ENCODE results near the gene ARNT2. TPM values are rescaled to one million over a fixed set of nuclear protein-coding genes. Genes with fewer than 3 reads are reported as not detected.
A peak's percentile ranks its signal among the peaks of the same experiment; 100 is the strongest.

The ARNT2 gene
- total RNA-seq, 1 donor from 2014 or later: 0.26 TPM

DNA sequence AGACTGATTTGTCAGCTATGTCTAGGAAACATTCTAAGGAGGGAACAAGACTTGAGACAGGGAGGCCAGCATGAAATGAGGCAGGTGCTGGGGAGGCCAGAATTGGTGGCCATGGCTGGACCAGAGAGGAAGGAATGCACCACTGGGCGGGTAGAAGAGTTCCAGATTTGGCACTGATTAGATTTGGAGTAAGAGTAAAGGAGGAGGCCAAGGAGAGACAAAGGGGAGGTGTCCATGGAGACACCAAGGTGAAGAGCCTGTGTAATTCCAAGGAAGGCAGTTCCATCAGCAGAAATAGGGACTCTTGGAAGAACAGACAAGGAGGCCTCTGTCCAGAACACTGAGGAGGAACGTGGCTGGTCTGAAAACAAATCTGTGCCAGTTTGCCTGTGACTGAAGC, 1.8 kb downstream of the ARNT2 start:
- FAIRE-seq: no peak
- no peak overlapping the region for H3K4me3 ChIP-seq (ENCODE audit: low read depth, low read length)
- H3K27me3 ChIP-seq (ENCODE audit: control insufficient read depth, insufficient read depth, low read length): peaks cover 33% of the 10 kb centered on the region
- DNase-seq (ENCODE audit: low read depth): no peak
- TF ChIP-seq, protein P1, sequence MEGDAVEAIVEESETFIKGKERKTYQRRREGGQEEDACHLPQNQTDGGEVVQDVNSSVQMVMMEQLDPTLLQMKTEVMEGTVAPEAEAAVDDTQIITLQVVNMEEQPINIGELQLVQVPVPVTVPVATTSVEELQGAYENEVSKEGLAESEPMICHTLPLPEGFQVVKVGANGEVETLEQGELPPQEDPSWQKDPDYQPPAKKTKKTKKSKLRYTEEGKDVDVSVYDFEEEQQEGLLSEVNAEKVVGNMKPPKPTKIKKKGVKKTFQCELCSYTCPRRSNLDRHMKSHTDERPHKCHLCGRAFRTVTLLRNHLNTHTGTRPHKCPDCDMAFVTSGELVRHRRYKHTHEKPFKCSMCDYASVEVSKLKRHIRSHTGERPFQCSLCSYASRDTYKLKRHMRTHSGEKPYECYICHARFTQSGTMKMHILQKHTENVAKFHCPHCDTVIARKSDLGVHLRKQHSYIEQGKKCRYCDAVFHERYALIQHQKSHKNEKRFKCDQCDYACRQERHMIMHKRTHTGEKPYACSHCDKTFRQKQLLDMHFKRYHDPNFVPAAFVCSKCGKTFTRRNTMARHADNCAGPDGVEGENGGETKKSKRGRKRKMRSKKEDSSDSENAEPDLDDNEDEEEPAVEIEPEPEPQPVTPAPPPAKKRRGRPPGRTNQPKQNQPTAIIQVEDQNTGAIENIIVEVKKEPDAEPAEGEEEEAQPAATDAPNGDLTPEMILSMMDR (IDR thresholded peaks at IDR 0.05; ENCODE audit: insufficient read depth, low read length, severe bottlenecking): no peak
- no peaks in the 10 kb centered on the region for H3K36me3 ChIP-seq (ENCODE audit: control insufficient read depth, insufficient read depth, low read length)

DNA sequence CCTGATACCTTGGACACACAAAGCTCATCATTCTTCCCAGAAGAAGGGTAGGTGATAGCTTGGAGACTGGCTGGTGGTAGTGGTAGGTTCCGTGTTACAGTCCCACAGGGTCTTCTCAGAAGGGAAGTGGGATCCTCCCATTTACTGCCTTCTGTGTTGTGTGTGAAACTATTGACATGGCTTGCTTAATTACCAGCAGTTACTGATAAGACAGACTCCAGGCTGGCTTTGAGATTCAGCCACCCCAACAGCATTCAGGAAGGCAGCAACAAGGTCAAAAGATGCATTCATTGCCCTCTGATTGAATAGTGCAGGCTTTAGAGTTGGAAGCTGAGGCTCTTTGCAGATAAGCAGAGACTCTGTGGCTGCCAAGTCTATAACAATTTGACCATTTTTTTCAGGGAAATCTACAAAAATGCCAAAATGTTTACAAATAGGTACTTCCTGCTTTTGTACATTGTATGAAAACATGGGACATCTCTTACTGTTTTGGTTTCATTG, 7.7 kb downstream of the ARNT2 start:
- no peak for FAIRE-seq
- no peaks in the 10 kb centered on the region for H3K36me3 ChIP-seq (ENCODE audit: control insufficient read depth, insufficient read depth, low read length)
- no peak for DNase-seq (ENCODE audit: low read depth)
- TF ChIP-seq, protein P1 (IDR thresholded peaks at IDR 0.05; ENCODE audit: insufficient read depth, low read length, severe bottlenecking): no peak
- H3K27me3 ChIP-seq (ENCODE audit: control insufficient read depth, insufficient read depth, low read length): peaks cover 13% of the 10 kb centered on the region
- no peak overlapping the region for H3K4me3 ChIP-seq (ENCODE audit: low read depth, low read length)

DNA sequence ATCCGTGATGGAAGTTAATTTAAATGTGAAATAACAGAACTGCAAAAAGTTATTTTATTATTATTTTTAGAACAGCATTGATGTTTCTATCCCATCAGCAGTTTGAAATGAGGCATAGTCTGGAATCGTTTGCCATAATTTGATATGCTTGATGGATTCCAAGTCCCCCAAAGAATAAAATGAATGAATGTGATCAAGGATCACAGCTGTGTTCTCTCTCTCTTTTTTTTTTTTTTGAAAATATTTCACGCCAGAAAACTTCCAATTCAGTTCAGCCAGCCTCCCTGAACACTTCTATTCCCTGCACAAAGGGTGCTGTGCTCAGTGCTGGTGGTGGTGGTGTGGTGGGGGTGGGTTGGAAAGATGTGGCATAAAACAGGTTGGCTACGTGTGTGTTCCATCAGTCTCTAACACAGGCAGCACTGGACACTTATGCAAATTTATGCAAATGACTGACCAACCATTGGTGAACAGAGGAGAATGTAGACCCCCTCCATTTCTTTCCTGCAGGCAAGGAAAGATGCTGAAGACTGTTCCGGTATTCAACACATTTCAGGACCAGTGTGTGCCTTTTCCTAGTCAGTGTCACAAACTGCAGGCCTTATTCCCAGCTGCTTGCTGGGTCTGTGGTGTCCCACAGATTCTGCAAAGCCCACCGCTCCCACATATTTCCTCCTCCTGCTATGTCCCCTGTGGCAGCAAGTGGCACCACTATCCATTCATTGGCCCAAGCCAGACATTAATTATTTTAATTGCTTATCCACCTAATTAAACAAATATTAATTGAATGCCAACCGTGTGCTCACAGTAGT, 10.6 kb downstream of the ARNT2 start:
- TF ChIP-seq, protein P1 (IDR thresholded peaks at IDR 0.05; ENCODE audit: insufficient read depth, low read length, severe bottlenecking): no peak
- H3K27me3 ChIP-seq (ENCODE audit: control insufficient read depth, insufficient read depth, low read length): peaks cover 2% of the 10 kb centered on the region
- DNase-seq (ENCODE audit: low read depth): no peak
- H3K4me3 ChIP-seq (ENCODE audit: low read depth, low read length): no peak overlapping the region
- no peaks in the 10 kb centered on the region for H3K36me3 ChIP-seq (ENCODE audit: control insufficient read depth, insufficient read depth, low read length)
- FAIRE-seq: no peak

DNA sequence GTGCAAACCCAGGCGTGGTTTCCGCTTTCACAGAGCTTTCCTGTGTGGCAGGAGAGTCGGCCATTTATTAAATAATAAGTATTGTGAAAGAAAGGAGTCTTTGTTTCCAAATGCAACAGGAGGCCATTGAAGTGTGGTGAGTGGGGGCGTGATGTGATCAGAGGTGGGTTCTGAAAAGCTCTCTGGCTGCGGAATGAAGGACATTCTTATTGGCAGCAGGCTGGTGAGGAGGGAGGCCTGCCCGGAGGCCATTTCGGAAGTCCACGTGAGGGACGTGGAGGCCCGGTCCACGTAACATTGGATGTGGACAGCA, 11.1 kb downstream of the ARNT2 start:
- Histone ChIP-seq H3K36me3 (ENCODE audit: control insufficient read depth, insufficient read depth, low read length) (no peaks in the 10 kb centered on the region), H3K27me3 (ENCODE audit: control insufficient read depth, insufficient read depth, low read length) (peaks cover 2% of the 10 kb centered on the region), H3K4me3 (ENCODE audit: low read depth, low read length) (no peak overlapping the region)
- FAIRE-seq: no peak
- TF ChIP-seq, protein P1 (IDR thresholded peaks at IDR 0.05; ENCODE audit: insufficient read depth, low read length, severe bottlenecking): no peak
- no peak for DNase-seq (ENCODE audit: low read depth)

DNA sequence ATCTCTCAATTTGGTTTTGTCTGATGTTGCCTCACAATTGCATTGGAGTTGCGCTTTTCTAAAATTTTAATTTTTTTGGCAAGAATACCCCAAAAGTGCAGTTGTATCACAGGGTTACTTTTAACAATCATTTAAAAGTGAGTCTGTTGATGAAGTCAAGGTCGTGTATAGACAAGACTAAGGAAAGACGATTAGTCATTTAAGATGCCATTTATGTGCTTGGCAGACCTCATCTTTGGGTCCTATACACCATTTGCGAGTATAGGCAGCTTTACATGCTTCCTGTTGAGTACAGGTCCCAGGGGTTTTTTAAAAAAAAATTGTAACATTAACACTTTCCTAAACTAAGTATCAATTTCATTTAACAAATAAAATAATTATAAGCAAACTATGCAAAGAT, 12.5 kb downstream of the ARNT2 start:
- TF ChIP-seq, protein P1 (IDR thresholded peaks at IDR 0.05; ENCODE audit: insufficient read depth, low read length, severe bottlenecking): no peak

More for the DNA sequence above, 12.5 kb downstream of the ARNT2 start:
- peaks cover 2% of the 10 kb centered on the region for H3K27me3 ChIP-seq (ENCODE audit: control insufficient read depth, insufficient read depth, low read length)
- DNase-seq (ENCODE audit: low read depth) (peak; percentile 69), FAIRE-seq (no peak)
- H3K36me3 ChIP-seq (ENCODE audit: control insufficient read depth, insufficient read depth, low read length): no peaks in the 10 kb centered on the region
- no peak overlapping the region for H3K4me3 ChIP-seq (ENCODE audit: low read depth, low read length)
